IPS-18a (cell line): Measurements from ENCODE around the gene SIGLEC1.
A peak's percentile ranks its signal among the peaks of the same experiment; 100 is the strongest.

Experiments
- H3K27ac ChIP-seq: one replicate; pipeline ENCODE4 v1.5.1; 2013; ENCODE audit warnings: low read length
- H3K27me3 ChIP-seq: one replicate; pipeline ENCODE4 v1.6.1; 2013; ENCODE audit warnings: mild to moderate bottlenecking, low read length; ENCODE audit not compliant: control insufficient read depth, insufficient read depth
- H3K36me3 ChIP-seq: one replicate; pipeline ENCODE4 v1.6.1; 2013; ENCODE audit warnings: low read depth, low read length; ENCODE audit not compliant: control insufficient read depth
- H3K4me1 ChIP-seq: one replicate; pipeline ENCODE4 v1.6.1; 2013; ENCODE audit warnings: low read depth, low read length; ENCODE audit not compliant: control insufficient read depth
- H3K4me3 ChIP-seq: one replicate; pipeline ENCODE4 v1.5.1; 2013; ENCODE audit warnings: low read length
- H3K9ac ChIP-seq: one replicate; pipeline ENCODE4 v1.6.1; 2013; ENCODE audit warnings: mild to moderate bottlenecking, low read length, moderate library complexity
- H3K9me3 ChIP-seq: one replicate; pipeline ENCODE4 v1.6.1; 2013; ENCODE audit warnings: low read depth, low read length; ENCODE audit not compliant: control insufficient read depth

Gene SIGLEC1

DNA sequence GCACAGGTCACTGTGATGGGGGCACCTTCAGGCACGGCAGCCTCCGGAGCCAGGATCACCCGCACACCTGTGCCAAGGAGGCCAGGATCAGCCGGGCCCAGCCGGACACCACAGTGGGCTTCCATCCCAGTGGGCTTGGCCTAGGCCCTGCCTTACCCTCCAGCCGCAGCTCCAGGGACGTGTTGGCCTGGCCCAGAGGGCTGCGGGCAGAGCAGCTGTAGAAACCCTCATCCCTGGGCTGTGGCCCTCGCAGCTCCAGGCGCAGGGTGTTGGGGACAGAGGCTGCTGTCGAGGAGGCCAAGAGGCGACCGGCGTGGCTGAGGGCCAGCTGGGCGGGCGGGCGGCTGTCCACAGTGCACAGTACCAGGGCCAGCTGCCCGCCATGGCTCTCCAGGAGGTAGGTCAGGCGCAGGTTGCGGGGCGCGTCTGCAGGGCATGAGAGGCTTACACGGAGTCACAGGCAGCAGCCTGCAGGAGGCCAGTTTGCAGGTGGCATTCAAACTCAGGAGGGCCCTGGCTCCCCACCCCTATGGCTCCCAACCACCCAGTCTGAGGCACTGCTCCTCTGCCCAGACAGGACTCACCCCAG is 19.6 kb downstream of the SIGLEC1 start:
- no peak overlapping the region for H3K27ac ChIP-seq
- H3K4me3 ChIP-seq: no peak overlapping the region
- H3K36me3 ChIP-seq: no peaks in the 10 kb centered on the region
- no peaks in the 10 kb centered on the region for H3K27me3 ChIP-seq
- H3K9me3 ChIP-seq: no peaks in the 10 kb centered on the region
- no peaks in the 10 kb centered on the region for H3K4me1 ChIP-seq
- H3K9ac ChIP-seq: no peak overlapping the region

GRCh38 chr20:3691897-3692296 is 20.5 kb downstream of the SIGLEC1 start:
- Histone ChIP-seq H3K4me3 (no peak overlapping the region), H3K9me3 (no peaks in the 10 kb centered on the region), H3K36me3 (no peaks in the 10 kb centered on the region), H3K9ac (no peak overlapping the region), H3K27ac (no peak overlapping the region), H3K27me3 (no peaks in the 10 kb centered on the region), H3K4me1 (no peaks in the 10 kb centered on the region)

DNA sequence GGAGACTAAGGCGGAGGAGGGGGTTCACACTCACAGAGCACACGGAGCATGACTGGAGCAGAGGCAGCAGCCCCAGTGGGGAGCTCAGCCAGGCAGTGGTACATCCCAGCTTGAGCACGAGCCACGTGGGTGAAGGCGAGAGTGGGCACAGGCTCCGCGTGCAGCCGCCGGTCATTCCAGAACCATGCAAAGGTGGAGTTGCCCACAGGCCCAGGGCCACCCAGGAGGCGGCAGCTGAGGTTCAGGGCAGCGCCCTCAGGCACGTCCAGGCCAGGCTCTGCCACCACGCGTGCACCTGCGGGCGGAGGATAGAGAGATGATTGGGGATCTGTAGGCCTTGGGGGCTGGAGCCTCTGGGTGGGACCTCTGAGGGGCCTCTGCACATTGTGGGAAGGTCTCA is 21.1 kb downstream of the SIGLEC1 start:
- H3K4me3 ChIP-seq: no peak overlapping the region
- H3K36me3 ChIP-seq: no peaks in the 10 kb centered on the region
- no peaks in the 10 kb centered on the region for H3K9me3 ChIP-seq
- no peak overlapping the region for H3K27ac ChIP-seq
- H3K27me3 ChIP-seq: no peaks in the 10 kb centered on the region
- H3K4me1 ChIP-seq: no peaks in the 10 kb centered on the region
- no peak overlapping the region for H3K9ac ChIP-seq

DNA sequence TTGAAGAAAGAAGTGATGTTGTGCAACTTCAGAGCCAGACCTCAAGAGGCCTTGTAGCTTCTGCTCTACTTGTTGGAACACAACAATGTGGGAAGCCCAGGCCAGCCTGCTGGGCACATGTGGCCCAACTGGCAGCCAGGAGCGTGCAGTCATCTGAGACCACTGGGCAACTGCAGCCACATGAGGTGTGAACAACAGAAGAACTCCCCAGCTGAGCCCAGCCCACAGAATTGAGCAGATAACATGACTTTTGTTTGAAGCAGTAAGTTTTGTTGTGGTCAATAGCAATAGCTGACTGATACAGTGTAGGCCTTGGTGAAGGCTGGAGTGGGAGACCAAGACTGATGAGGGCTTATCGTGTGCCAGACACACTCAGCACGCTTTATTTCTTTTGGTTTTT is 22.0 kb downstream of the SIGLEC1 start:
- Histone ChIP-seq H3K9ac (no peak overlapping the region), H3K36me3 (no peaks in the 10 kb centered on the region), H3K27ac (no peak overlapping the region), H3K27me3 (peaks cover under 1% of the 10 kb centered on the region), H3K4me1 (peaks cover under 1% of the 10 kb centered on the region), H3K4me3 (no peak overlapping the region), H3K9me3 (no peaks in the 10 kb centered on the region)

DNA sequence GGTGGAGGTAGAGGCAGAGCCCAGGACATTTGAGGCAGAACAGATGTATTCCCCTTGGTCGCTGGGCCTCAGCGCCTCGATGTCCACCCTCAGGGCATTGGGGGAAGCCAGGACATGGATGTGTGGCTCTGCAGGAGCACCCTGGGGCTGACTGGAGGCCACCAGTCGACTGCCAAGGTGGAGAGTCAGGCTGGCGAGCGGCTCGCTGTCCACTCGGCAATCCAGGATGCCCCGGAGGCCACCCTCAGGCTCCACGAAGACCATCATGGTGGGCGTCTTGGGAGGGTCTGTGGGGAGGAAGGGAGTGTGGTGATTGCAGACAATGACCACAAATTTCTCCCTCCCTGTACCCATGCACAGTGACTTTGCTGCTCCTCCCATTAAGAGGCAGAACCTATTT is 22.4 kb downstream of the SIGLEC1 start:
- H3K27ac ChIP-seq: no peak overlapping the region
- H3K9me3 ChIP-seq: no peaks in the 10 kb centered on the region
- no peaks in the 10 kb centered on the region for H3K36me3 ChIP-seq
- H3K9ac ChIP-seq: no peak overlapping the region
- H3K4me3 ChIP-seq: no peak overlapping the region
- H3K27me3 ChIP-seq: peaks cover 5% of the 10 kb centered on the region
- peaks cover 5% of the 10 kb centered on the region for H3K4me1 ChIP-seq

DNA sequence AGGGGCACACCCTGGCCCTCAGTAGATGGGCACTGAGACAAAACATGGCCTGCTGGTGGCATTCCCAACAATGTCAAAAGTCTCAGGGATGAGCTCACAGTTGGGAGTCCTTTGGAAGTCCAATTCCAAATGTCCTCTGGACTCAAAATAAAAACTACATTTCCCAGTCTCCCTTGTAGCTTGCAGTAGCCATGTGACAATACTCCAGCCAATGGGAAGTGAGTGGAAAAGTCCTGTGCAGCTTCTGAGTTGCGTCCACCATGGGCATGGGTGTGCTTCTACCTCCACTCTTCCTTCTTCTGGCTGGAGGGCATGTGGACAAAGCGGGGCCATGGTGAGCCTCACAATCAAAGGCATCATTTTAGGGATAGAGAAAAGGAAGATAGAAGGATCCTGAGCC is 24.7 kb downstream of the SIGLEC1 start:
- Histone ChIP-seq H3K36me3 (no peaks in the 10 kb centered on the region), H3K4me3 (no peak overlapping the region), H3K27me3 (peaks cover 14% of the 10 kb centered on the region), H3K9ac (no peak overlapping the region), H3K9me3 (no peaks in the 10 kb centered on the region), H3K4me1 (peaks cover 13% of the 10 kb centered on the region), H3K27ac (no peak overlapping the region)

GRCh38 chr20:3686867-3687321 is 25.5 kb downstream of the SIGLEC1 start:
- peaks cover 13% of the 10 kb centered on the region for H3K4me1 ChIP-seq
- H3K9ac ChIP-seq: no peak overlapping the region

GRCh38 chr20:3686421-3686820 is 26.0 kb downstream of the SIGLEC1 start:
- Histone ChIP-seq H3K4me3 (no peak overlapping the region), H3K9ac (no peak overlapping the region), H3K27me3 (peaks cover 23% of the 10 kb centered on the region), H3K9me3 (no peaks in the 10 kb centered on the region), H3K4me1 (peaks cover 13% of the 10 kb centered on the region), H3K27ac (no peak overlapping the region), H3K36me3 (no peaks in the 10 kb centered on the region)

More at GRCh38 chr20:3686867-3687321, 25.5 kb downstream of the SIGLEC1 start:
- H3K27me3 ChIP-seq: peaks cover 20% of the 10 kb centered on the region
- no peaks in the 10 kb centered on the region for H3K36me3 ChIP-seq
- no peak overlapping the region for H3K4me3 ChIP-seq
- no peak overlapping the region for H3K27ac ChIP-seq
- H3K9me3 ChIP-seq: no peaks in the 10 kb centered on the region

DNA sequence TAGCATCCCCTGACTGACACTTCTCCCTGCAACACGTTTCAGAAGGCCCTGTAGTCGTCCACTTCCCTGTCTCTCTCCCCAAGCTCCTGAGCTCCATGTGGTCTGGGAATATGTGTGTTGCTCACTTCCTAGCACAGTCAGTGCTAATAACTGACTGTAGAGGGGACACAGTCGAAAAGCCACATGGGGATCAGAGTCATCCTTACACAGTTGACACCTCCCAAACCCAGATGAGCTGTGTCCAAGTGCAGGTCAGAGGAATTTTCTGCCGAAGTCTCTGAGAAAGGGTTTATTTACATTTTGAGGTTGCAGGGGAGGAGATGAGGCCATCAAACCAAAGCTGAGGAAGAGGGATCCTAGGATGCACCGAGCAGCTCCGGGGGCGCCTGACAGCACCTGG is 27.1 kb downstream of the SIGLEC1 start:
- H3K27me3 ChIP-seq: peaks cover 28% of the 10 kb centered on the region
- H3K4me3 ChIP-seq: no peak overlapping the region
- no peak overlapping the region for H3K9ac ChIP-seq
- H3K4me1 ChIP-seq: peaks cover 13% of the 10 kb centered on the region
- no peaks in the 10 kb centered on the region for H3K9me3 ChIP-seq
- H3K36me3 ChIP-seq: no peaks in the 10 kb centered on the region
- no peak overlapping the region for H3K27ac ChIP-seq

DNA sequence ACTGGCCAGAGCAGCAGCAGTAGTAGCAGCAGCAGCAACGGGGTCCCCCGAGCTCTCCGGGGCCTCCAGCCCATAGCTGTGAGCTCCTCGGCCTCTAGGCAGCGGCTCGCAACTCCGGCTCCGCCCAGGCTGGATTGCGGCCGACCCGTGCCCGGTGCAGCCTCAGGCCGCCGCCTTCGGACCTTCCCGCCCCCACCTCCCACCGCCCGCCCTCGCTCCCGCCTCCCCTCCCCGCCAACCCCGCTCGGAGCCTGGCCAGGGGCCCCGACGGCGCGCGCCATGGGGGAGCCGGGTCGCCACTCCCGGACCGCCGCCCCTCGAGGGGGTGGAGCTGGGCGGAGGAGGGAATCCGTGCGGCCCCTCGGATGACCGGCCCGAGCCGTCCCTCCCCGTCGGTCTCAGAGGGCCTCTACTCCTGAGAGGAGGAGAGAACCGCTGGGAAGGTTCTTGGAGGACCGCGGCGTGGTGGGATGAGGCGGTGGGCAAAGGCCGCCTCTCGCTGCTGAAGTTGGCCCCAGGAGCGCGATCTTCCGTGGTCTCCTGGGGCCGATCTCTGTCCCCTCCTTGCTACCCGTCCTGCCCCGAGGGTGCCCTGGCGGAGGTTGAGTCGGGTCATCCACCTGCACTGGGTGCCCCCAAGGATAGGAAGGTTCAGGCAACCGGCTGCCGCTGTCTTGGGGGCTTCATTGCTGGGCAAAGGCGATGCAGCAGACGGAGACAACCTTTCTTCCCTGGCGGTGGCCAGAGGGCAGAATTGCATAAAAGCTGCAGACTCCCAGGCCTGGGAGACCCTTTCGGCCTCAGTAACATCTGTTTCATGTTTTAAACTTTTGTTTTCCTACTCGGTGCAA is 30.2 kb downstream of the SIGLEC1 start, which contains the start of gene ADAM33:
ADAM33 (minus strand) TSS at position 80 of the 851 bp plus-strand sequence; CDS start at position 74, 6 bp downstream.
- peaks cover 13% of the 10 kb centered on the region for H3K4me1 ChIP-seq
- no peak within 1 kb of the TSS for H3K27ac ChIP-seq
- peaks cover 28% of the 10 kb centered on the region for H3K27me3 ChIP-seq
- peak within 1 kb of the TSS; percentile 57 for H3K4me3 ChIP-seq
- H3K36me3 ChIP-seq: no peaks in the 10 kb centered on the region
- no peak within 1 kb of the TSS for H3K9ac ChIP-seq
- no peaks in the 10 kb centered on the region for H3K9me3 ChIP-seq

- Histone ChIP-seq H3K9me3 (no peaks in the 10 kb centered on the region), H3K4me1 (peaks cover 13% of the 10 kb centered on the region), H3K4me3 (peak overlapping the region; percentile 46), H3K36me3 (no peaks in the 10 kb centered on the region), H3K27me3 (peaks cover 28% of the 10 kb centered on the region), H3K27ac (no peak overlapping the region), H3K9ac (no peak overlapping the region)
Measured at GRCh38 chr20:3681352-3681930, 31.0 kb downstream of the SIGLEC1 start.
